Suprapubic skin (tissue), 4 donors: ENCODE results near the gene PIGL. TPM values are rescaled to one million over a fixed set of nuclear protein-coding genes. Genes with fewer than 3 reads are reported as not detected.
"Not testable (repeated sequence)": the region's sequence is repeated elsewhere in the genome, so short reads cannot be mapped to it uniquely, and the experiment has no call there.

Experiments used
- DNase-seq, 2 donors: peaks; one replicate each; pipeline ENCODE4 v3.0.0-alpha.2; 2019; ENCODE audit warnings: low spot score in 2 of 2
- H3K27ac ChIP-seq: fragments of 200-600 bp; sonication (generic); one replicate; pipeline ENCODE4 v1.5.1; 2019
- H3K27me3 ChIP-seq: fragments of 200-600 bp; sonication (generic); one replicate; pipeline ENCODE4 v1.5.1; 2019
- H3K36me3 ChIP-seq: fragments of 200-600 bp; sonication (generic); one replicate; pipeline ENCODE4 v1.5.1; 2019
- H3K4me1 ChIP-seq: fragments of 200-600 bp; sonication (generic); one replicate; pipeline ENCODE4 v1.5.1; 2019
- H3K4me3 ChIP-seq: fragments of 200-600 bp; sonication (generic); one replicate; pipeline ENCODE4 v1.5.1; 2019; ENCODE audit warnings: mild to moderate bottlenecking
- H3K9me3 ChIP-seq: fragments of 200-600 bp; sonication (generic); one replicate; pipeline ENCODE4 v1.5.1; 2019
- EP300 ChIP-seq: sonication (generic); formaldehyde crosslinking; IDR thresholded peaks from one replicate; pipeline ENCODE4 v1.6.1; 2017; ENCODE audit warnings: antibody characterized with exemption
- POLR2A ChIP-seq, 2 donors: fragments of 450-650 bp; IDR thresholded peaks; one replicate each; pipeline ENCODE4 v1.6.1; 2017; ENCODE audit warnings: antibody characterized with exemption in 2 of 2, mild to moderate bottlenecking in 2 of 2, moderate library complexity in 2 of 2
- POLR2AphosphoS5 ChIP-seq, 3 donors: sonication (generic); formaldehyde crosslinking; IDR thresholded peaks; one replicate each; pipeline ENCODE4 v1.6.1; 2017; ENCODE audit warnings: antibody characterized with exemption in 3 of 3
- WGBS: methylation state at CpG from one replicate; pipeline ENCODE4 v1.1.5; 2018; 5-methylcytosine and 5-hydroxymethylcytosine counted together
- total RNA-seq, 4 donors: library from RNA; depleted of rRNA; stranded (reverse); fragments of >200 nt; gene quantifications; one replicate each; pipeline ENCODE4 v1.1.0, GENCODE V29; 2016
- TF ChIP-seq, protein P1 (sequence below), 2 donors: fragments of 200-600 bp in 1 of 2; fragments of 450-650 bp in 1 of 2; sonication (generic) in 1 of 2; IDR thresholded peaks; one replicate each; pipeline ENCODE4 v1.5.1; 2016 to 2019; ENCODE audit warnings: antibody characterized with exemption in 2 of 2, mild to moderate bottlenecking in 1 of 2, moderate library complexity in 1 of 2

Gene PIGL
- total RNA-seq, 4 donors from 2014 or later: 59.5 to 287 (median 76.6) TPM

DNA sequence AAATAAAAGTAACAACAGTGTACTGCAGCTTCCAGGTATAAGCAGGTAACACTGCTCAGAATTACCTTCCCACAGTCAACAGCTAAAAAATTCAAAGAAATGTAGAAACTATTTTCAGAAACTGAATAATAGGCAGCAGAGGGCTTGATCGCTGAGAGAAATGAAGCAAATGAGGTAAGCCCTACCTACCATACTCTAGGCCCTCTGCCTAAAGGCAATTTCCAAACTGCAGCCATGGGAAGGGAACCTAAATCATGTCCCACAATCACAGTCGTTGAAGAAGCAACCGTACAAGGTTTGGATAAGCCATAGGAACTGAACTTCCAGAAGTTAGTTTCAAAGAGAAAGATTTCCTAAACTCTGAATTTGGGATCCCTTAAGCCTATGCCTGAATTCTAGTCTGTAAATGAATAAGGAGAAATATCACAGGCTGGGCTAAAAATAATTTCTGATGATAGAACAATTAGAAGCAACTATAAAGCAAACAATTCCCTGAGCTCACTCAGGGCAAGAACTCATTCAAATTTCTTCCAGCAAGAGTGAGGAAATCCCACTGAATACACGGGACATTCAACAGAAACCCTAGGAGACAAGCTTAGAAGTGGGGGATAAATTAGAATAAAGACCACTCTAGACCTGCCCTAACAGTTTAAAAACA is 26.2 kb upstream of the PIGL start:
- WGBS: 67% methylated on average over 4 of the region's 4 CpGs
- Histone ChIP-seq H3K27me3 (no peaks in the 10 kb centered on the region), H3K27ac (no peak overlapping the region), H3K4me3 (no peak overlapping the region), H3K36me3 (peaks cover 48% of the 10 kb centered on the region), H3K9me3 (no peaks in the 10 kb centered on the region), H3K4me1 (peaks cover 17% of the 10 kb centered on the region)
- no peak for DNase-seq
- TF ChIP-seq POLR2A (IDR thresholded peaks at IDR 0.05): no peak
- TF ChIP-seq, protein P1, sequence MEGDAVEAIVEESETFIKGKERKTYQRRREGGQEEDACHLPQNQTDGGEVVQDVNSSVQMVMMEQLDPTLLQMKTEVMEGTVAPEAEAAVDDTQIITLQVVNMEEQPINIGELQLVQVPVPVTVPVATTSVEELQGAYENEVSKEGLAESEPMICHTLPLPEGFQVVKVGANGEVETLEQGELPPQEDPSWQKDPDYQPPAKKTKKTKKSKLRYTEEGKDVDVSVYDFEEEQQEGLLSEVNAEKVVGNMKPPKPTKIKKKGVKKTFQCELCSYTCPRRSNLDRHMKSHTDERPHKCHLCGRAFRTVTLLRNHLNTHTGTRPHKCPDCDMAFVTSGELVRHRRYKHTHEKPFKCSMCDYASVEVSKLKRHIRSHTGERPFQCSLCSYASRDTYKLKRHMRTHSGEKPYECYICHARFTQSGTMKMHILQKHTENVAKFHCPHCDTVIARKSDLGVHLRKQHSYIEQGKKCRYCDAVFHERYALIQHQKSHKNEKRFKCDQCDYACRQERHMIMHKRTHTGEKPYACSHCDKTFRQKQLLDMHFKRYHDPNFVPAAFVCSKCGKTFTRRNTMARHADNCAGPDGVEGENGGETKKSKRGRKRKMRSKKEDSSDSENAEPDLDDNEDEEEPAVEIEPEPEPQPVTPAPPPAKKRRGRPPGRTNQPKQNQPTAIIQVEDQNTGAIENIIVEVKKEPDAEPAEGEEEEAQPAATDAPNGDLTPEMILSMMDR (IDR thresholded peaks at IDR 0.05): no peak
- no peak for TF ChIP-seq POLR2AphosphoS5 (IDR thresholded peaks at IDR 0.05)
- no peak for TF ChIP-seq EP300

DNA sequence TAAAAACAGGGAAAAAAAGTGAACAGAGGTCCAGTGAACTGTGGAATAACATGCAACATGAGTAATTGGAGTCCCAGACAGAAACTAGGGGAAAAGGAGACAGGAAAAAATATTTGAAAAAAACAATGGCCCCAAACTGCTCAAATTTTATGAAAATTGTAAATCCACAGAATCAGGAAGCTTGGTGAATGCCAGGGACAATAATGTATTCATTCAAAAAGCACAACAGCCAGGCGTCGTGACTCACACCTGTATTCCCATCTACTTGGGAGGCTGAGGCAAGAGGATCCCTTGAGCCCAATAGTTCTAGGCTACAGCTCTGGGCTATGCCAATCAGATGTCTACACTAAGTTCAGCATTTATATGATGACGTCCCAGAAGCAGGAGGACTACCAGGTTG is 25.4 kb upstream of the PIGL start:
- WGBS: 74% methylated on average over 3 of the region's 3 CpGs

DNA sequence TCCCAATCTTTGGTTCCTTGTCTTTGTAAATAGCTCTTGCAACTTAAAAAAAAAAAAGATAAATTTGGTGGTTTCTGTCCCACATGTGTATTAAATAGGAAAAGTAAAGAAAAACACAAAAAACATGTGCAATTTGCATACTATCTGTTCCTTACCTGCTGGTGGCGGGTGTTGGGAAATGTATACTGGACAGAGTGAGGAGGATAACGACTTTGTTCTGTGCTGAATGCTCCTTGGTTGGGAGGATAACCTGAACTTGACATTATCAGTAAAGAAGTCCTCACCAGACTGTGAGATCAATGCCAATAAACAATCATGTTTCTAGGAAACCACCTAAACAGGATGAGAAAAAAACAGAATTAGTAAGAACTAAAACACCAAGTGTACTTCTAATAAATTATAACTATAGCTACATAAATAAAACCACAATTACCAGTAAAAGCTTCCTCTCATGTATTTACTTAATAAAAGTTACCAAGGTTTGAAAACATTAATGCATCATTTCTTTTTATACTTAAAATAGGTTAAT is 22.6 kb upstream of the PIGL start:
- peaks cover 46% of the 10 kb centered on the region for H3K36me3 ChIP-seq
- WGBS: 67% methylated on average over 2 of the region's 2 CpGs
- H3K4me3 ChIP-seq: not testable (repeated sequence)

More for the DNA sequence above, 25.4 kb upstream of the PIGL start:
- Histone ChIP-seq H3K9me3 (no peaks in the 10 kb centered on the region), H3K27me3 (no peaks in the 10 kb centered on the region), H3K4me1 (peaks cover 17% of the 10 kb centered on the region), H3K27ac (no peak overlapping the region), H3K36me3 (peaks cover 44% of the 10 kb centered on the region), H3K4me3 (no peak overlapping the region)
- TF ChIP-seq POLR2AphosphoS5 (IDR thresholded peaks at IDR 0.05) (no peak), EP300 (no peak), POLR2A (IDR thresholded peaks at IDR 0.05) (no peak)
- TF ChIP-seq, protein P1 (IDR thresholded peaks at IDR 0.05): no peak
- no peak for DNase-seq

DNA sequence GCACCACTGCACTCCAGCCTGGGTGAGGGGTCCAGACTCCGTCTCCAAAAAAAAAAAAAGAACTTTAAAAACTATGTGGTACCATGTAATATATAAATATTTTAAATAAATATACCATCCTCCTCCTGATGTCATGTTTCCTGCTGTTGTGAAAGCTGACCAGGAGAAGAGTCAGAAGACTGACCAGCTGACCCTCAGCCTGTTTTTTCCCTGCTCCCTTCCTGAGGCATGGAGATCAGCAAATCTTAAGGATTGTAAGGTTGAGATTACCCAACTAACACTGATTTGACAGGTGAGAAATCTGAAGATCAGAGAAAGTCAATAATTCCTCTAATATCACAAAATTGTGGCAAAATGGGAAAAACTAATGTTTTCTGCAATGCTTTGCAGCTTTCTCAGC is 19.7 kb upstream of the PIGL start:
- no peaks in the 10 kb centered on the region for H3K9me3 ChIP-seq
- TF ChIP-seq POLR2AphosphoS5 (IDR thresholded peaks at IDR 0.05) (no peak), EP300 (no peak), POLR2A (IDR thresholded peaks at IDR 0.05) (no peak)
- TF ChIP-seq, protein P1 (IDR thresholded peaks at IDR 0.05): no peak
- H3K27me3 ChIP-seq: no peaks in the 10 kb centered on the region
- no peak for DNase-seq
- peaks cover 21% of the 10 kb centered on the region for H3K4me1 ChIP-seq
- no peak overlapping the region for H3K27ac ChIP-seq
- no peak overlapping the region for H3K4me3 ChIP-seq
- 100% methylated on average over 1 of the region's 1 CpG for WGBS
- H3K36me3 ChIP-seq: peaks cover 29% of the 10 kb centered on the region

More for the DNA sequence above, 22.6 kb upstream of the PIGL start:
- H3K27me3 ChIP-seq, DNase-seq, H3K27ac ChIP-seq, H3K9me3 ChIP-seq: not testable (repeated sequence)
- peaks cover 19% of the 10 kb centered on the region for H3K4me1 ChIP-seq

DNA sequence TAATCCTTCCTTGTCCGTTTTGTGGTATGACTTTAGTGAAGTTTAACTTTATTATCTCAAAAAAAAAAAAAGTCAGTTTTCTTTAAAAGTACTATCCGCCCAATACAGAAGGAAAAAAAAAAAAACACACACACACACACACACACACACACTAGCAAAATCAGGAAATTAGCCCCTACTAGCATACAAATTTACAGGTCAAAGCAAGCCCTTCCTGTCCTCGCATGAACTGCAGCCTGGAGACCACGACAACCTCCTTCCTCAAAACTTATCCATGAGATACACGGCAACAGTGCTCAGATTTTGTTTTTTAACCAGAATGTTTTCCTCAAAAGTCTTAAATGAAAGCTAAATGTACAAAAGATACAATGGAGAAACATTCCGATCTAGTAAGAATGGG is 17.9 kb upstream of the PIGL start:
- Histone ChIP-seq H3K9me3 (no peaks in the 10 kb centered on the region), H3K27ac (no peak overlapping the region), H3K27me3 (no peaks in the 10 kb centered on the region), H3K4me1 (peaks cover 30% of the 10 kb centered on the region), H3K36me3 (peaks cover 14% of the 10 kb centered on the region), H3K4me3 (no peak overlapping the region)
- TF ChIP-seq POLR2AphosphoS5 (IDR thresholded peaks at IDR 0.05): no peak
- TF ChIP-seq, protein P1 (IDR thresholded peaks at IDR 0.05): no peak
- TF ChIP-seq POLR2A (IDR thresholded peaks at IDR 0.05): no peak
- TF ChIP-seq EP300: no peak
- WGBS: 57% methylated on average over 6 of the region's 6 CpGs
- DNase-seq: no peak

DNA sequence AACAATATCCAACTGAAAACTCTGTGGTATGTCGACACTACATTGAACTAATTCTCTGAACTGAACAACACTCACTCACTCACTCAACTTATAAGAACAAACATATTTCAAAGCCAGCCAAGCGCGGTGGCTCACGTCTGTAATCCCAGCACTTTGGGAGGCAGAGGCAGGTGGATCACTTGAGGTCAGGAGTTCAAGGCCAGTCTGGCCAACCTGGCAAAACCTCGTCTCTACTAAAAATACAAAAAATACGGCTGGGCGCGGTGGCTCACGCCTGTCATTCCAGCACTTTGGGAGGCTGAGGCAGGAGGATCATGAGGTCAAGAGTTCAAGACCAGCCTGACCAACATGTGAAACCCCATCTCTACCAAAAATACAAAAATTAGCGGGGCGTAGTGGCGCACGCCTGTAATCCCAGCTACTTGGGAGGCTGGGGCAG is 15.3 kb upstream of the PIGL start:
- H3K36me3 ChIP-seq: peaks cover 10% of the 10 kb centered on the region
- H3K27me3 ChIP-seq, H3K9me3 ChIP-seq, H3K27ac ChIP-seq, H3K4me3 ChIP-seq, DNase-seq: not testable (repeated sequence)
- 84% methylated on average over 13 of the region's 13 CpGs for WGBS
- peaks cover 28% of the 10 kb centered on the region for H3K4me1 ChIP-seq

DNA sequence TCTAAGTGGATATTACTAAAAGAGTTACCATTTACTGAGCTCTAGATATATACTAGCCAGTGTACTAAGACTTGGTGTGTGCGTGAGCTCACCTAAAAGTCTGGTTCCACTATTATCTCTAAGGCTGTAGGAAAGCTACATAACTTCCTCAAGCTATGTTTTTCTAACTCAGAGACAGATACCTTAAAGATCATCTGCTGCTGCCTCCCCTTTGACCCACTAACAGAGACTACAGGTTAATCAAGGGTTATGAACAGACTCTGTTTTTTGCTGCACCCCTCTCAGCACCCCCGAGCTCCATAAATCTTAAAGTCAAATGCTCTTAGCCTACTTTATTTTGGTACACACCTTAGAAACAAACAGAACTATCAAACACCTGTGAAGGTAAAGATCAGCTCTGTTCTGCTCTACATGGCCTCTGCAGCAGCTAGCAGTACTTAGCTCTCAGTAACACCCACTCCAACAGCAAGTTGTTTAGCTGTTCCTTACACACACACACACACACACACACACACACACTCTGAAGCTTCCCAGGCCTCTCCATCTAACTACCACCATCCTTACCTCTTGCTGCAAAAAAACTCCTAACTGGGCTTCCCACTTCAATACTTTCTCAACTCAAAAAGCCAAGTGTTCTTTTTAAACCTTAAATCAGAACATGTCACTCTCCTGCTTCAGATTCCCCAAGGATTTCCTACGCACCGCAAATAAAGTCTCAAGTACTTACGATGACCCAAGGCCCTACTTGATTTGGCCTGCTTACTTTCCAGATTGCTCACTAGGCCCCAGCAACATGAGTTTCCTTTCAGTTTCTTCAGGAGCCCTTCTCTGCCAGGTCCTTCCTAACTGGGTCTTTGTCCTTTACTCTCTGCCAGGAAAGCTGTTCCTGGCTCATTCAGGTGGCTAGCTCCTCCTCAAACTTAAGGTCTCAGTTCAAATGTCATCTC is 14.2 kb upstream of the PIGL start:
- H3K4me1 ChIP-seq: peaks cover 28% of the 10 kb centered on the region
- not testable (repeated sequence) for H3K27ac ChIP-seq, H3K4me3 ChIP-seq, DNase-seq, H3K36me3 ChIP-seq, H3K9me3 ChIP-seq, H3K27me3 ChIP-seq
- WGBS: 53% methylated on average over 5 of the region's 5 CpGs

DNA sequence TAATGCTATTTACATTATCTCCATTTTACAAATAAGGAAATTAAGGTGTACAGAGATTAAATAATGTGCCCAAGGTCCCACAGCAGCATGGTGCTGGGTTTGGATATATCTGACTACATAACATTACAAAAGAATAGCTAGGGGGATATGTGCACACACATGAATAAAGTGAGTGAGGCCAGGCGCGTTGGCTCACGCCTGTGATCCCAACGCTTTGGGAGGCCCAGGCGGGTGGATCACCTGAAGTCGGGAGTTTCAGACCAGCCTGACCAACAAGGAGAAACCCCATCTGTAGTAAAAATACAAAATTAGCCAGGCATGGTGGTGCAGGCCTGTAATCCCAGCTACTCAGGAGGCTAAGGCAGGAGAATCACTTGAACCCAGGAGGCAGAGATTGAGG is 12.2 kb upstream of the PIGL start:
- 81% methylated on average over 6 of the region's 6 CpGs for WGBS
- H3K4me1 ChIP-seq: peaks cover 21% of the 10 kb centered on the region

More for the DNA sequence above, 12.2 kb upstream of the PIGL start:
- not testable (repeated sequence) for H3K27ac ChIP-seq, H3K27me3 ChIP-seq, H3K4me3 ChIP-seq, H3K9me3 ChIP-seq, H3K36me3 ChIP-seq, DNase-seq
